Heart left ventricle (tissue), 16 donors: Measurements from ENCODE around the gene JKAMP. TPM values are rescaled to one million over a fixed set of nuclear protein-coding genes. Genes with fewer than 3 reads are reported as not detected.

Source experiments
- ATAC-seq, 4 donors: fragments of 200-7000 bp; cut with Tn5 transposase; one replicate each; pipeline ENCODE4 v1.9.1; 2020 to 2022; ENCODE audit warnings: moderate library complexity in 4 of 4, mild to moderate bottlenecking in 3 of 4, moderate number of reproducible peaks in 1 of 4
- DNase-seq, 5 donors: peaks; one replicate each; pipeline ENCODE4 v3.0.0-alpha.2; 2020
- H3K27ac ChIP-seq, 12 donors: fragments of 200-600 bp; sonication (generic) in 4 of 12; one replicate each; pipeline versions ENCODE4 v1.5.0 to v1.8.0; 2016 to 2022; ENCODE audit warnings: mild to moderate bottlenecking in 2 of 12
- H3K27me3 ChIP-seq, 9 donors: fragments of 200-600 bp; sonication (generic) in 2 of 9; one replicate each; pipeline versions ENCODE4 v1.5.1 to v1.8.0; 2016 to 2022; ENCODE audit warnings: mild to moderate bottlenecking in 3 of 9
- H3K36me3 ChIP-seq, 9 donors: fragments of 200-600 bp; sonication (generic) in 2 of 9; one replicate each; pipeline versions ENCODE4 v1.5.0 to v1.8.0; 2018 to 2022; ENCODE audit warnings: mild to moderate bottlenecking in 2 of 9
- H3K4me1 ChIP-seq, 12 donors: fragments of 200-600 bp; sonication (generic) in 4 of 12; one replicate each; pipeline versions ENCODE4 v1.5.0 to v1.8.0; 2016 to 2022; ENCODE audit warnings: mild to moderate bottlenecking in 3 of 12
- H3K4me3 ChIP-seq, 12 donors: fragments of 200-600 bp; sonication (generic) in 4 of 12; one replicate each; pipeline versions ENCODE4 v1.5.0 to v1.8.0; 2017 to 2022; ENCODE audit warnings: mild to moderate bottlenecking in 9 of 12, moderate library complexity in 4 of 12
- H3K9me3 ChIP-seq, 12 donors: fragments of 200-600 bp; sonication (generic) in 4 of 12; one replicate each; pipeline versions ENCODE4 v1.5.0 to v1.8.0; 2016 to 2022; ENCODE audit warnings: mild to moderate bottlenecking in 1 of 12
- POLR2A ChIP-seq, 2 donors: fragments of 450-650 bp; IDR thresholded peaks; one replicate each; pipeline ENCODE4 v1.6.1; 2017; ENCODE audit warnings: antibody characterized with exemption in 2 of 2, mild to moderate bottlenecking in 2 of 2, moderate library complexity in 2 of 2
- WGBS, 4 donors: extraction: QIAGEN DNeasy Blood & Tissue Kit in 2 of 4; methylation state at CpG; one replicate each; pipeline versions ENCODE4 v1.1.5 to v1.1.7; 2013 to 2018; 5-methylcytosine and 5-hydroxymethylcytosine counted together
- intact Hi-C, 10 donors: fragments of 100-400 bp; cut with DNase I; formaldehyde crosslinking; loops; one replicate each; pipeline versions ENCODE4 v1.11.1 to v1.14.2; 2022
- polyA plus RNA-seq, 2 donors: library from polyadenylated mRNA; stranded (reverse); fragments of 200-250 nt; gene quantifications; one replicate each; pipeline ENCODE4 v1.2.3, GENCODE V29; 2013
- total RNA-seq, 9 donors: library from RNA; depleted of rRNA in 2 of 9; stranded (reverse); fragments of >200 nt in 2 of 9; fragmentation: NEBNext Ultra II Directional in 3 of 9; extraction: Animal tissue kit (Norgen Biotek cat#: 25700) in 3 of 9; gene quantifications; one replicate each; pipeline versions ENCODE4 v1.1.0 to v1.2.4, GENCODE V29; 2016 to 2023
- TF ChIP-seq, protein P1 (sequence below), 12 donors: fragments of 200-600 bp; sonication (generic) in 4 of 12; IDR thresholded peaks; one replicate each; pipeline versions ENCODE4 v1.5.0 to v1.8.0; 2018 to 2022; ENCODE audit warnings: antibody characterized with exemption in 12 of 12, mild to moderate bottlenecking in 5 of 12
- donor health status: ischemic (EF 13 %, LVEDD 7.1; RV severe dilation, severe dysfunction).
- donor health status: healthy with polysubstance abuse.
- donor health status: DM: no; HTN: yes; CAD: no.
- donor health status: DM: no; HTN: no; CAD: no.
- donor health status: ischemic (EF 25% LVEDD 6.9; RV normal size, moderate dysfunction).
- donor health status: ischemic (EF 25% LVEDD 5.7; RV mildly dilated, moderate dysfunction).
- donor health status: healthy.
- donor health status: DM: yes; HTN: yes; CAD: no.
- donor health status: ischemic (EF 35%, LVEDD 5.7; RV mildly dilated, moderate dysfunction).
- donor health status: nonischemic (EF 11% LVEDD 7.7; RV severe dilation, severe dysfunction).
- donor health status: DM: yes; HTN: yes; CAD: no.
- donor health status: PGD.
- donor health status: ischemic (EF 29% LVEDD 5.4; RV normal size, mild dysfunction).
- donor health status: nonischemic (EF 23%, LVEDD 6.1; RV moderate dilation, normal function).

JKAMP gene
- total and polyA plus RNA-seq, 11 donors, result 11.4 to 52.9 (median 31.2) TPM

- peaks cover 0 to 4% (median 0%) of the 10 kb centered on the region in 9 donors for H3K27me3 ChIP-seq
- intact Hi-C loops, result no loop called here
- H3K27ac ChIP-seq, result no peak overlapping the region
- H3K4me1 ChIP-seq, result no peaks in the 10 kb centered on the region
- WGBS, 4 donors, result 77 to 81% (median 79%) methylated on average over 4 of the region's 4 CpGs
- ATAC-seq (no peak), DNase-seq (no peak)
- no peaks in the 10 kb centered on the region for H3K36me3 ChIP-seq
- H3K4me3 ChIP-seq, result no peak overlapping the region
- TF ChIP-seq, protein P1, sequence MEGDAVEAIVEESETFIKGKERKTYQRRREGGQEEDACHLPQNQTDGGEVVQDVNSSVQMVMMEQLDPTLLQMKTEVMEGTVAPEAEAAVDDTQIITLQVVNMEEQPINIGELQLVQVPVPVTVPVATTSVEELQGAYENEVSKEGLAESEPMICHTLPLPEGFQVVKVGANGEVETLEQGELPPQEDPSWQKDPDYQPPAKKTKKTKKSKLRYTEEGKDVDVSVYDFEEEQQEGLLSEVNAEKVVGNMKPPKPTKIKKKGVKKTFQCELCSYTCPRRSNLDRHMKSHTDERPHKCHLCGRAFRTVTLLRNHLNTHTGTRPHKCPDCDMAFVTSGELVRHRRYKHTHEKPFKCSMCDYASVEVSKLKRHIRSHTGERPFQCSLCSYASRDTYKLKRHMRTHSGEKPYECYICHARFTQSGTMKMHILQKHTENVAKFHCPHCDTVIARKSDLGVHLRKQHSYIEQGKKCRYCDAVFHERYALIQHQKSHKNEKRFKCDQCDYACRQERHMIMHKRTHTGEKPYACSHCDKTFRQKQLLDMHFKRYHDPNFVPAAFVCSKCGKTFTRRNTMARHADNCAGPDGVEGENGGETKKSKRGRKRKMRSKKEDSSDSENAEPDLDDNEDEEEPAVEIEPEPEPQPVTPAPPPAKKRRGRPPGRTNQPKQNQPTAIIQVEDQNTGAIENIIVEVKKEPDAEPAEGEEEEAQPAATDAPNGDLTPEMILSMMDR (IDR thresholded peaks at IDR 0.05), result peak in 9 of 12 donors; percentile 8 to 39 (median 28)
- no peak for TF ChIP-seq POLR2A (IDR thresholded peaks at IDR 0.05)
- no peaks in the 10 kb centered on the region for H3K9me3 ChIP-seq
Observed at GRCh38 chr14:59511916-59512575, 27.7 kb downstream of the JKAMP start.

- intact Hi-C loops, result no loop called here
- no peaks in the 10 kb centered on the region for H3K4me1 ChIP-seq
- TF ChIP-seq, protein P1 (IDR thresholded peaks at IDR 0.05), result no peak
- no peak for TF ChIP-seq POLR2A (IDR thresholded peaks at IDR 0.05)
- ATAC-seq (no peak), DNase-seq (no peak)
- H3K36me3 ChIP-seq, result no peaks in the 10 kb centered on the region
- H3K27ac ChIP-seq, result no peak overlapping the region
- no peak overlapping the region for H3K4me3 ChIP-seq
- H3K27me3 ChIP-seq, result peaks cover 0 to 2% (median 0%) of the 10 kb centered on the region in 9 donors
- peaks cover 0 to 3% (median 0%) of the 10 kb centered on the region in 12 donors for H3K9me3 ChIP-seq
- 79 to 92% (median 84%) methylated on average over 3 of the region's 3 CpGs for WGBS, 4 donors
Observed at GRCh38 chr14:59520224-59520623, 35.9 kb downstream of the JKAMP start.

- no peak for TF ChIP-seq POLR2A (IDR thresholded peaks at IDR 0.05)
- TF ChIP-seq, protein P1 (IDR thresholded peaks at IDR 0.05), result no peak
- H3K4me3 ChIP-seq, result no peak overlapping the region
- peaks cover 0 to 16% (median 0%) of the 10 kb centered on the region in 12 donors for H3K9me3 ChIP-seq
- DNase-seq (no peak), ATAC-seq (no peak)
- 68 to 81% (median 80%) methylated on average over 2 of the region's 2 CpGs for WGBS, 4 donors
- no peaks in the 10 kb centered on the region for H3K4me1 ChIP-seq
- peaks cover 0 to 6% (median 0%) of the 10 kb centered on the region in 9 donors for H3K27me3 ChIP-seq
- no peaks in the 10 kb centered on the region for H3K36me3 ChIP-seq
- no peak overlapping the region for H3K27ac ChIP-seq
- intact Hi-C loops, result no loop called here
Observed at GRCh38 chr14:59529189-59529588, 44.9 kb downstream of the JKAMP start.

- TF ChIP-seq, protein P1 (IDR thresholded peaks at IDR 0.05), result no peak
- TF ChIP-seq POLR2A (IDR thresholded peaks at IDR 0.05), result no peak
- H3K4me3 ChIP-seq, result no peak overlapping the region
- H3K9me3 ChIP-seq, result peaks cover 0 to 16% (median 0%) of the 10 kb centered on the region in 12 donors
- DNase-seq, result no peak
- no peaks in the 10 kb centered on the region for H3K36me3 ChIP-seq
- H3K4me1 ChIP-seq, result no peaks in the 10 kb centered on the region
- intact Hi-C loops, result no loop called here
- no peak for ATAC-seq
- no peak overlapping the region for H3K27ac ChIP-seq
- H3K27me3 ChIP-seq, result peaks cover 0 to 6% (median 0%) of the 10 kb centered on the region in 9 donors
Observed at GRCh38 chr14:59530349-59530748, 46.0 kb downstream of the JKAMP start.
